NCI-H2196 treated with DMSO at 0.1 percent for 48 hours (cell line): Measurements from ENCODE around the gene NEK8.
"Not testable (repeated sequence)": the region's sequence is repeated elsewhere in the genome, so short reads cannot be mapped to it uniquely, and the experiment has no call there.

Experiments
- DNase-seq: peaks from one replicate; lab custom pipeline; 2025; ENCODE audit not compliant: unreplicated experiment; lab: John Stamatoyannopoulos, UW

Gene NEK8

DNA sequence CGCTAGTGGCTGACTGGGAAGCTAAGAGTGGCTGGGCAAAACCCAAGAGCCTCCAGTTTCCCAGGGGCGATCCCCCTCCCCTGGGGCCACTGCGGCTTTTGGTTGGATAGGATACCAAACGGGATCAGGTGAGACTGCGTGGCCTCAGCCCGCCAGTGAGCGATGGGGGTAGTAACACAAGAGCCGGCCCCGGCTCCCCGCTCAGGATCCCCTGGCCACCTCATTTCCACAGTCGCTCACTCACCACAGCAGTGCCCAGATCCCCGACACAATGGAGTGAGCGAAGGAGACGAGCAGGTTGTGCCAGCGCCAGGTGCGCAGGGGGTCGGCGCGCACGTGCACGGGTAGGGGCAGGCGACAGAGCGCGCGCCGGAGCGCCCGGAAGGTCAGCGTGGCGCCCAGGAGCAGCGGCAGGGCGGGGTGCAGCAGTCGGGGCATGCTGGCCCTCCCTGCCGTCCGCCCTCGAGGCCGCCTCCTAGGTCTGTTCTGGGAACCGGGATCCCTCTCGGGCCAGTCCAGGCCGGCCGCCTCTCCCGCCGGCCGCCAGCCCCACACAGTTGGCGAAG, 2.8 kb upstream of the NEK8 start:
- peak; percentile 53 for DNase-seq

DNA sequence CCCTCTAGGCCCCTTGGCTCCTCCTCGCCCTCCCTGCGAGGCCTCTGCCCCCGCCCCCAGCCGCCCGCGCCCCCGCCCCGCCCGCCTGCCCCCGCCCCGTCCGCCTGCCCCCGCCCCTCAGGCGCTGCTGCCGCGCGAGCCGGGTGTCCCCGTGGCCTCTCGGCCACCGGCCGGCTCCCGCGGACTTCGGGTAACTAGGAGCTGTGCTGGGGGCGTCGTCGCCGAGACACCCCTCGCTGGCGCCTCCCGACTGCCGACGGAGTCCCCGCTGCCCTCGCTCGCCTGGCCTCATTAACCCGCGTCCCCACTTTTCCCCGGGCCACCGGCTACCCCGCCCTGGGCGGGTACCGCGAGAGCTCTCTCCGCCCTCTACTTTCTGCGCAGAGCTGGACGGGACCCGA, 2.4 kb upstream of the NEK8 start, which contains the start of gene TLCD1:
TSS of gene TLCD1 (minus strand) at position 8 of the 401 bp plus-strand sequence. CDS start 136 bp downstream, outside the sequence.
- no peak for DNase-seq

DNA sequence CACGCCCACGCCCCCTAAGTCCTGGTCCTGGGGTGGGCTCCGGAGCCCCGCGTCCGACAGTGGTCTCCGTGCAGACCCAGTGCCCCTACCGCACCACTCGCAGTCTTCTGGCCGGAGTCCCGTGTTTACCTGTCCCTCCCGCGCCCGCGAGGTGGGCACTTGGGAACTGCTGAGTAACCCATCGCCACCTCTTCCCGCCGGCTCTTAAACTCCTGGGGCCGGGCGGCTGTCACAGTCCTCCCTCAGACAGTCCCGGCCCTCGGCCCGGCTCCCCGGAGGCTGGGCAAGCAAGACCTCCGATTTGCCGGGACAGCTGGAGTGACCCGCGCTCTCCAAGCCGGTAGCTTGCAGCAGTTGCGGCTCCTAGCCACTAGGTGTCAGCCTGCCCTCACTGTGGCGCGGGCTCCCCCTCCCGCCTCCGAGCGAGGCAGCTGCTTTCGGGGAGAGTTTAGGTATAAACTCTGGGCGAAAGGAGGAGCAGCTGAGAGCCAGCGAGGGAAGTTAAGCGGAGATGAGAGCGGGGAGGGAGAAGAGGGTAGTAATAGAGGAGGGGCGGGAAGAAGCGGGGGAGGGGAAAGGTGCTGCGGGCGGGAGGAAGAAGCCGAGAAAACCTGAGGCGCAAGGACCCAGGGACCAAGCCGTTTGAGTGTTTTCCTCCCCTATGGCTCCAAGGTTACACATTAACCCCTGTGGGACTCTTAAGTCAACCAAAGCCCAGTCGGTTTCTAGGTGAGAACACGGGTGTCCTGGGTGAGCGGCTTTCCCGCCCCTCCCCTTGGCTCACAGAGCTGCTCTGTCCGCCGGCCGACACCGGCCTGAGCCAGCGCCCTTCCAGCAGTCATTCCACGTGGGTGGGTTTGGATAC, 1.7 kb upstream of the NEK8 start:
- DNase-seq: peak; percentile 84

DNA sequence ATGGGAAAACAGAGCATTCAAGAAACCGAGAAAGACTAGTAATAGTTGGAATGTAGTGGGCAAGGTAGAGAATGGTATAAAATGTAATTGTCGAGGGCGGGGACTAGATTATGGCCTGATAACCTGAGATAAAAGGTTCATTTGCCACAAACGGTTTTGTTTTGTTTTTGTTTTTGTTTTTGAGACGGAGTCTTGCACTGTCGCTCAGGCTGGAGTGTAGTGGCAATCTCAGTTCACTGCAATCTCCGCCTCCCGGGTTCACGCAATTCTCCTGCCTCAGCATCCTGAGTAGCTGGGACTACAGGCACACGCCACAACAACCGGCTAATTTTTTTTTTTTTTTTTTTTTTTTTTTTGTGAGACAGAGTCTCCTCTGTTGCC, 1.4 kb downstream of the NEK8 start:
- DNase-seq: no peak

DNA sequence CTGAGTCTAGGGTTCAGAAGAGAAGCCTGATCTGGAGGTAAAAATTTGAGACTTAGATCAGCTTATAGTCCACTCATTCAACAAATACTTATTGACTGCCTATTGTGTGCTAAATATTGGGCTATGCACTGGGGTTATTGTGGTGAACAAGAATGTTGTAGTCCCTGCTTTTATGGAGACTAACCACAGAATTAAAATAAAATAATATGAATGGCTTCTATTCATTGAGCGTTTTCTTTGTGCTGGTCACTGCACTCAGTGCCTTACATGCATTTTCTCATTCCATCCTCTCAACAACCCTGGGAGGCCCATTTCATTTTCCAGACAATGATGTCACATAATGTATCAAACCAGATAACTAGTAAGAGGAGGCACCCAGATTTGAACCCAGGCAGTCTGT, 4.8 kb downstream of the NEK8 start:
- DNase-seq: no peak

DNA sequence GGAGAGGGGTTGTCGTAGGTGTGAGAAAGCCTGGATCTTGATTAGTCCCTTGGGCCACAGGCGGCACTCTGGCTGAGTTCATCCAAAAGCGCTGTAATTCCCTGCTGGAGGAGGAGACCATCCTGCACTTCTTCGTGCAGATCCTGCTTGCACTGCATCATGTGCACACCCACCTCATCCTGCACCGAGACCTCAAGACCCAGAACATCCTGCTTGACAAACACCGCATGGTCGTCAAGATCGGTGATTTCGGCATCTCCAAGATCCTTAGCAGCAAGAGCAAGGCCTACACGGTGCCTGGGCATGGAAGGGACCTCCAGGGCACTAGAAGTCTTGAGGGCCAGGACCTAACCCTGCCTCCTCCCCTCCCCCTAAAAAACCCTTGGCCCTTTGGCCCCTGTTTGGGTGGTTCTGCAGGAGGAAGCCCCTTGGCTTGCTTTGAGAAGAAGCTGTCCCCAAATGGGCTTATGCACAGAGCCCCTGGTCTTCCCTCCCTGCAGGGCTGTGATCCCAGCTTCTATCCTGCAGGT, 6.2 kb downstream of the NEK8 start:
- DNase-seq: no peak

DNA sequence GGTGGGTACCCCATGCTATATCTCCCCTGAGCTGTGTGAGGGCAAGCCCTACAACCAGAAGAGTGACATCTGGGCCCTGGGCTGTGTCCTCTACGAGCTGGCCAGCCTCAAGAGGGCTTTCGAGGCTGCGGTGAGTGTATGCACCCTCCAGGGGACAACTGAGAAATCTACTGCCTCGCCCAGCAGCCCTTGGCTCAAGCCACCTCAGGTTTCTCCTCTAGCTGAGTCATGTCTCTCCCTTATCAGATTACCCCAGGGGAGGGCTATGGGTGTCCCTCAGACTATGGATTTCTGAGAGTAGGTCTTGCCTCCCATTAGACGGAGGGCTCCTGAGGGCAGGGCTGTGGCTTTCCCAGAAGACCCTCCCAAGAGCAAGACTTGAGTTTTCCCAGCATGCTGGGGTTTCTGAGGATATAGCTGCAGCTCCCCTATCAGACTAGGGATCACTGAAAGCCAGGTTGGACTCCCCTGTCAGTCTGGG, 6.7 kb downstream of the NEK8 start:
- no peak for DNase-seq

DNA sequence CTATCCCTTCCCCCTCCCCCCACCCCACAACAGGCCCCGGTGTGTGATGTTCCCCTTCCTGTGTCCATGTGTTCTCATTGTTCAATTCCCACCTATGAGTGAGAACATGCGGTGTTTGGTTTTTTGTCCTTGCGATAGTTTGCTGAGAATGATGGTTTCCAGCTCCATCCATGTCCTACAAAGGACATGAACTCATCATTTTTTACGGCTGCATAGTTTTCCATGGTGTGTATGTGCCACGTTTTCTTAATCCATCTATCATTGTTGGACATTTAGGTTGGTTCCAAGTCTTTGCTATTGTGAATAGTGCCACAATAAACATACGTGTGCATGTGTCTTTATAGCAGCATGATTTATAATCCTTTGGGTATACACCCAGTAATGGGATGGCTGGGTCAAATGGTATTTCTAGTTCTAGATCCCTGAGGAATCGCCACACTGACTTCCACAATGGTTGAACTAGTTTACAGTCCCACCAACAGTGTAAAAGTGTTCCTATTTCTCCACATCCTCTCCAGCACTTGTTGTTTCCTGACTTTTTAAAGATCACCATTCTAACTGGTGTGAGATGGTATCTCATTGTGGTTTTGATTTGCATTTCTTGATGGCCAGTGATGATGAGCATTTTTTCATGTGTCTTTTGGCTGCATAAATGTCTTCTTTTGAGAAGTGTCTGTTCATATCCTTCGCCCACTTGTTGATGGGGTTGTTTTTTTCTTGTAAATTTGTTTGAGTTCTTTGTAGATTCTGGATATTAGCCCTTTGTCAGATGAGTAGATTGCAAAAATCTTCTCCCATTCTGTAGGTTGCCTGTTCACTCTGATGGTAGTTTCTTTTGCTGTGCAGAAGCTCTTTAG, 7.6 kb downstream of the NEK8 start:
- DNase-seq: not testable (repeated sequence)

DNA sequence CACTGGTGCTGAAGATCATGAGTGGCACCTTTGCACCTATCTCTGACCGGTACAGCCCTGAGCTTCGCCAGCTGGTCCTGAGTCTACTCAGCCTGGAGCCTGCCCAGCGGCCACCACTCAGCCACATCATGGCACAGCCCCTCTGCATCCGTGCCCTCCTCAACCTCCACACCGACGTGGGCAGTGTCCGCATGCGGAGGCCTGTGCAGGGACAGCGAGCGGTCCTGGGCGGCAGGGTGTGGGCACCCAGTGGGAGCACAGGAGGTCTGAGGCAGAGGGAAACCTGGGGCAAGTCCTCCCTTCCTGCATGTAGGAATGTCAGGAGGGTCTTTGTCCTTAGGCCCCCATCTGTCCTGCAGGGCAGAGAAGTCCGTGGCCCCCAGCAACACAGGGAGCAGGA, 8.7 kb downstream of the NEK8 start:
- DNase-seq: no peak

DNA sequence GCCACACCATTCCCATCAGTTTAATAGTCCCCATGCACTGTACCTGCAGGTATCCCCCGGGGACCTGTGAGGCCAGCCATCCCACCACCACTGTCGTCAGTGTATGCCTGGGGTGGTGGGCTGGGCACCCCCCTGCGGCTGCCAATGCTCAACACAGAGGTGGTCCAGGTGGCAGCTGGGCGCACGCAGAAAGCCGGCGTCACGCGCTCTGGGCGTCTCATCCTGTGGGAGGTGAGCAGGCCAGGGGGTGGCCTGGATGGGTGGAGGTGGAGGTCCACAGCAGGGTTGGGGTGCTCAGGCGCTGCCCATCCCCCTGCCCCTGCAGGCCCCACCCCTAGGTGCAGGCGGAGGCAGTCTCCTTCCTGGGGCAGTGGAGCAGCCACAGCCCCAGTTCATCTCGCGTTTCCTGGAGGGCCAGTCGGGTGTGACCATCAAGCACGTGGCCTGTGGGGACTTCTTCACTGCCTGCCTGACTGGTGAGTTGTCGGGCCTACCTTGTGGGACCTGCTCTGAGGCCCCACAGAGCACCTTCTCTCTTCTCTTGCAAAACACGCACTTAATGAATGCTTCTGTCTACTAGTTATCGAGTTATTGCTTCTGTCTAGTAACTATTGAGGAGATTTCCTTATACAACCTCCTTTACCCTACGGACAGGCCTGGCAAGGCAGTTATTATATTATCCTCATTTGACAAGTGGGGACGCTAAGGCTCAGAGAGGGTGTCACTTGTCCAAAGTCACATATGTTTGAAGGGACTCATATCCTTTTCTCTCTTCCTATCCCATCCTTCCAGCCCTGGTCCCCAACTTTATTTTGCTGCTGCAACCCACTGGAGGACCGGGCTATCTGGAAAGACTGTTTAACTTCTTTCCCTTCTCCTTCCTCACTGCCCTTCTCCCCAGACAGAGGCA, 9.4 kb downstream of the NEK8 start:
- DNase-seq: no peak

DNA sequence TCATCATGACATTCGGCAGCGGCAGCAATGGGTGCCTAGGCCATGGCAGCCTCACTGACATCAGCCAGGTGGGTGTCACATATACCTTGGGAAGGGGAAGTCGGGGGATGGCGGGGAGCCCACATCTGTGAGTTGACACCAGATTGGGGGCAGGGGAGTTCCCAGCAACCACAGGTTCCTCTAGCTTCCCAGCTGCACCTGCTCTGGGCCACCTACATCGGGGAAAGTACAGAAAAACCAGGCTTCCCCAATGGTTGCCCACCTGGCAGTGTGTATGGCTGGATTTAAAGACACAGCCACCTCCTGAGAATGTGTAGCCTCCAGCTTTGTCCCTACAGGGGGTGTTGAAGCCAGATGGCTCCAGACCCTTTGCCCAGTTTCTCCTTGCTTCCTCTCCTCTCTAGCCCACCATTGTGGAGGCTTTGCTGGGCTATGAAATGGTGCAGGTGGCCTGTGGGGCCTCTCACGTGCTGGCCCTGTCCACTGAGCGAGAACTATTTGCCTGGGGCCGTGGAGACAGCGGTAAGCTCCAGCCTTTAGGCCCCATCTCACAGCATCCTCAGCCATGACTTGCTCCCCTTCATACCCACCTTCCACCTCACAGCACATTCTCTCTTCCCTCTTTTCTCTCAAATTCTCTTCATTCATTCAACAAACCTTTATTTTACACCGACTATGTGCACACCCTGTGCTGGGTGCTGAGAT, 10.2 kb downstream of the NEK8 start:
- no peak for DNase-seq

DNA sequence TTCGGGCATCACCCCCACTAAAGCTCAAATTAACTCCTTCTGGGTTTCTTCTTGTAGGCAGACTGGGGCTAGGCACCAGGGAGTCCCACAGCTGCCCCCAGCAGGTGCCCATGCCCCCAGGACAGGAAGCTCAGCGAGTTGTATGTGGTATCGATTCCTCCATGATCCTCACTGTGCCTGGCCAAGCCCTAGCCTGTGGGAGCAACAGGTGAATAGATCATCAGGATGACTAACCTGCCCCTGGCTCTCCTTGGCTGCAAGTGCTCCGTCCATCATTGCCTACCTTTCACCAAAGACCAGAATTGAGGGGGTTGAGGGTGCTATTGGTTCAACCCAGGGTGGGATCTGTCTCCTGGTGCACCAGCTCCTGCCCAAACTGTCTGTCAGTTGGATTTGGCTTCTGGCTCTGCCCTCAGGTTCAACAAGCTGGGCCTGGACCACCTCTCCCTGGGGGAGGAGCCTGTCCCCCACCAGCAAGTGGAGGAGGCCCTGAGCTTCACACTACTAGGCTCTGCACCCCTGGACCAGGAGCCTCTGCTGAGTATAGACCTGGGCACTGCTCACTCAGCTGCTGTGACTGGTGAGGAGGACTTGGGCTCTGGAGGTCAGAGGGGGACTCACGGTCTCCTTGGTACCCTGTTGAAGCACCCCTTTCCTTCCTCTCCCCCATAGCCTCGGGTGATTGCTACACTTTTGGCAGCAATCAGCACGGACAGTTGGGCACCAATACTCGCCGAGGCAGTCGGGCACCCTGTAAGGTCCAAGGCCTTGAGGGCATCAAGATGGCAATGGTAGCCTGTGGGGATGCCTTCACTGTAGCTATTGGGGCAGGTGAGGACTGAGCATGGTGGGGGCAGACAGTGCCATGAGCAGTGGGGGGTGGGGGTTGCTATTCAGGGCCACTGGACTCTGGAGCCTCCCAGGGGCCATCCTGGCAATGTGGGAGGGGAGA, 12.1 kb downstream of the NEK8 start:
- no peak for DNase-seq

DNA sequence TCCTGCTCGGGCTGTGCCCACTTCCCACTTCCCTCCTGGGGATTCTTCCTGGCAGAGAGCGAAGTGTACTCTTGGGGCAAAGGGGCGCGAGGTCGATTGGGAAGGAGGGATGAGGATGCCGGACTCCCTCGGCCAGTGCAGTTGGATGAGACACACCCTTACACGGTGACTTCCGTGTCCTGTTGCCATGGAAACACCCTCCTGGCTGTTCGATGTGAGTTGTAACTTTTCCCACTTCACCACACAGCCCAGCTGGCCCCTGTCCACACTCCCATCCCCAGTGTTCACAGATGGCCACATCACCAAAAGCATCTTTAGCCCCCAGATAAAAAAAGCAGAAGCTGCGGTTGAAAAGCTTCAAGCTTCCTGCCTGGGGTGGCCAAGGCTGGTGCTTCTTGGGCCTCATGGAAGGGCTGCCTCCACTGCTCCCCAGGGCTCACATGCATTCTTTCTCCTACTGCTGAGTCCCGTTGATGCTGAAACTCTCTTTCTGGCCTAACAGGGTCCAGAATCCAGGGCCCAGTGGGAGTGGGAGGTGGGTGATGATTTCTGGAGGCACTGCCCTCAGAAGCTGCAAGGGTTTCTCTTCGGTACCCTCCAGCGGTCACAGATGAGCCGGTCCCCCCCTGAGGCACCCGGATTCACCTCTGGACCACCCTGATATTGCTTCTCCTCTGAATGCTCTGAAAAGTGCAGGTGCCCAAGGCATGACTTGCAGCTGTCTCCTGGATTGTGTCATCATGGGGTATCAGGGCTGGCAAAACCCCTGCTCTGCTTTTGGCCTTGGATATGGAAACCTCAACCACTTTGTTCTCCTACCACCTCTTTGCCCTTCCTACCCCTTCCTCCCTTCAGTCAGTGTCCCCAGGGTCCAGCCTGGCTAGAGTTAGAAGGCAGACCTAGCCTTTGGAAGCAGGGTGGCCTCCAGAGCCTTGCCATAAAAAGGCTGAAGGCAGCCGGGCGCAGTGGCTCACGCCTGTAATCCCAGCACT, 13.1 kb downstream of the NEK8 start:
- no peak for DNase-seq

DNA sequence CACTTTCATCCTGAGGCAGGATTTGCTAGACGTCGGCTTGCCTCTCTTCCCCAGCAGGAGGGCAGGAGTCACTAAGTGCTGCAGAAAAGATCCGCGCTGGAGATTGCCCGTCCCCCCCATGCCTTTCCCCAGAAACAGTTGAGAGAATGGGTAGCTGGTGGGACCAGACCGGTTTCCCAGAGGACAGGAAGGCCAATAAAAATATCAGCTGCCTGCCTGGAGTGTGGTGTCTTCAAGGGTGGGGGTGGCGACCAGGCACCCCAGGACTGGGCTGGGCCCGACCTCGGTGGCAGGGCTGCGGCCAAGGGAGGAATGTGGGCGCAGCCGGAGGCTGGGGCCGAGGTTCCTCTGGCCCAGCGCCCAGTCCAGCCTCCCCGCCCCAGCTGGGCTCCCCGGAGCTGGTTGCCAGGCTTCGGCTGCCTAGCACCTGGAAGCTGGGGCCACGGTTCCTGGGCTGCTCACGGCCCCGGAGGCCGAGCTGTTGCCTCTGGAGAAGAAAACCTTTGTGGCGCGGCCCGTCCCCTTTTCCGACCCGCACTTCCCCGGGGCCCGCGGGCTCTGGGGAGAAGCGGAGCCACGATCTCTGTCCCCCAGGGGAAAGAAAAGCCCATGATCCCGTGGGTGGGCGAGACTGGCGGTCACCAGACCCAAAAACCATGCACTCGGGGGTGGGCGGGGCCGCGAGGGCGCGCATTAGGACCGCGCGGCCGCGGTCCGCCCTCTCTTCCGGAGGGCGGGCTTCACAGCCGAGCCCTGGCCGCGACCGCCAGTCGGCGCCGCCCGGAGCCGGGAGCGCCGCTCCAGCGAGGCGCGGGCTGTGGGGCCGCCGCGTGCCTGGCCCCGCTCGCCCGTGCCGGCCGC, 14.9 kb downstream of the NEK8 start, which contains the start of gene TRAF4:
TSS of gene TRAF4 (plus strand) at position 769 of the 861 bp plus-strand sequence. CDS start 102 bp downstream, outside the sequence.
- peak; percentile 74 for DNase-seq

DNA sequence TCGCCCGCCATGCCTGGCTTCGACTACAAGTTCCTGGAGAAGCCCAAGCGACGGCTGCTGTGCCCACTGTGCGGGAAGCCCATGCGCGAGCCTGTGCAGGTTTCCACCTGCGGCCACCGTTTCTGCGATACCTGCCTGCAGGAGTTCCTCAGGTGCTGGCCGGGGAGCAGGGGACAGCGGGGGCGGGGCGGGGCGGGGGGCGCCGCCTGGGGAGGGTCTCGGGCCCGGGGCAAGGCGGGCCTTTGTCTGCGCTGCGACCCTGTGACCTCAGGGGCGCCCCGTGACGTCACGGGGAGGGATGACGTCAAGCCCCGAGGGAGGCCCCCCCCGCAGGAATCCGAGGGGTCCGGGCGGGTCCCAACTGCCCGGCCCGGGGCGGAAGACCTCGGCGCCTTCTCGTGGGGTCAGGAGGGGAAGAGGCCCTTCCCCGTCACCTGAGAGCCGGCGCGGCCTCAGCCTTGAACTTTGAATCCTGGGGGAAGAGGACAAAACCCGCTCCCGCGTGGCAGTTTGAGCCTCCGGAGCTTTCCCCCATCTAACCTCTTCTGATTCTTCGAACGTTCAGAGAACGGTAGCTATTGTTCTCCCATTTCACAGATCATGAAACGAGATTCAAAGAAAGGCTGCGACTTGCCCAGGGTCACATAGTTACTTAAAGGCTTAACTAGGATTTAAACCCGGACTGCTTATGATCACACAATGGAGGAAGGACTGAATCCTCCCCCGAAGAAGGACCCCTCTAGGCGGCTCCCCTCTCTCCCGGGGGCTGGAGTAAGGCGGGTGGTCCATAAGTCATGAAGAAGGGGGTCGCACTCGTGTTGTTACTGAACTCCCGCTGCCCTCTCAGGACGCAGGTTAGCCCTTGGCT, 15.8 kb downstream of the NEK8 start:
- no peak for DNase-seq
